Endothelial cell (in vitro differentiated cells): Measurements from ENCODE around the gene TTLL6. TPM values are rescaled to one million over a fixed set of nuclear protein-coding genes. Genes with fewer than 3 reads are reported as not detected.

ENCODE experiments used
- DNase-seq: peaks from one replicate; pipeline ENCODE4 v3.0.0; 2021; ENCODE audit warnings: low spot score
- H3K27ac Mint-ChIP-seq: one replicate; pipeline ENCODE4 v1.8.0; 2021; ENCODE audit warnings: mixed read lengths, inconsistent platforms; ENCODE audit not compliant: unreplicated experiment
- H3K27me3 Mint-ChIP-seq: one replicate; pipeline ENCODE4 v1.8.0; 2021; ENCODE audit warnings: mild to moderate bottlenecking, moderate library complexity, mixed read lengths, inconsistent platforms; ENCODE audit not compliant: unreplicated experiment
- H3K36me3 Mint-ChIP-seq: one replicate; pipeline ENCODE4 v1.8.0; 2021; ENCODE audit warnings: mild to moderate bottlenecking, low read depth, mixed read lengths, inconsistent platforms; ENCODE audit not compliant: unreplicated experiment
- H3K4me1 Mint-ChIP-seq: one replicate; pipeline ENCODE4 v1.8.0; 2021; ENCODE audit warnings: mild to moderate bottlenecking, mixed read lengths, inconsistent platforms; ENCODE audit not compliant: unreplicated experiment
- H3K4me3 Mint-ChIP-seq: one replicate; pipeline ENCODE4 v1.8.0; 2021; ENCODE audit warnings: mild to moderate bottlenecking, mixed read lengths, inconsistent platforms; ENCODE audit not compliant: unreplicated experiment
- H3K9me3 Mint-ChIP-seq: one replicate; pipeline ENCODE4 v1.8.0; 2021; ENCODE audit warnings: mixed read lengths, inconsistent platforms; ENCODE audit not compliant: unreplicated experiment
- CTCF ChIP-seq: fragments of 200-600 bp; sonication (generic); IDR thresholded peaks from one replicate; pipeline ENCODE4 v1.5.0; 2021; ENCODE audit warnings: antibody characterized with exemption; ENCODE audit not compliant: unreplicated experiment
- total RNA-seq: library from RNA; stranded (reverse); fragmentation: NEBNext Ultra II Directional; extraction: Animal tissue kit (Norgen Biotek cat#: 25700); gene quantifications from one replicate; pipeline ENCODE4 v1.2.1, GENCODE V29; 2021; ENCODE audit not compliant: unreplicated experiment

Gene TTLL6
- total RNA-seq, 1 donor from 2014 or later: 0.87 TPM

- DNase-seq: no peak
- H3K9me3 Mint-ChIP-seq: no peaks in the 10 kb centered on the region
- peaks cover 2% of the 10 kb centered on the region for H3K27me3 Mint-ChIP-seq
- no peak overlapping the region for H3K27ac Mint-ChIP-seq
- no peak for TF ChIP-seq CTCF
- H3K4me3 Mint-ChIP-seq: no peak overlapping the region
- H3K36me3 Mint-ChIP-seq: peaks cover 3% of the 10 kb centered on the region
- H3K4me1 Mint-ChIP-seq: peaks cover 3% of the 10 kb centered on the region
Measured at GRCh38 chr17:48792033-48792798, 24.8 kb downstream of the TTLL6 start.

GRCh38 chr17:48791128-48792032, 25.6 kb downstream of the TTLL6 start:
- Mint-ChIP-seq H3K4me3 (no peak overlapping the region), H3K36me3 (peaks cover 3% of the 10 kb centered on the region), H3K4me1 (peaks cover 3% of the 10 kb centered on the region), H3K27ac (no peak overlapping the region), H3K27me3 (peaks cover 2% of the 10 kb centered on the region), H3K9me3 (no peaks in the 10 kb centered on the region)
- DNase-seq: peak; percentile 80
- TF ChIP-seq CTCF: peak; percentile 67

- no peaks in the 10 kb centered on the region for H3K9me3 Mint-ChIP-seq
- H3K27me3 Mint-ChIP-seq: peaks cover 2% of the 10 kb centered on the region
- peaks cover 3% of the 10 kb centered on the region for H3K4me1 Mint-ChIP-seq
- no peak for DNase-seq
- H3K27ac Mint-ChIP-seq: no peak overlapping the region
- H3K4me3 Mint-ChIP-seq: no peak overlapping the region
- peaks cover 3% of the 10 kb centered on the region for H3K36me3 Mint-ChIP-seq
- no peak for TF ChIP-seq CTCF
Measured at GRCh38 chr17:48790607-48791127, 26.4 kb downstream of the TTLL6 start.

- TF ChIP-seq CTCF: no peak
- H3K9me3 Mint-ChIP-seq: no peaks in the 10 kb centered on the region
- no peak for DNase-seq
- H3K36me3 Mint-ChIP-seq: no peaks in the 10 kb centered on the region
- H3K27me3 Mint-ChIP-seq: peaks cover under 1% of the 10 kb centered on the region
- H3K27ac Mint-ChIP-seq: no peak overlapping the region
- H3K4me3 Mint-ChIP-seq: no peak overlapping the region
- H3K4me1 Mint-ChIP-seq: peaks cover 3% of the 10 kb centered on the region
Measured at GRCh38 chr17:48787828-48788227, 29.2 kb downstream of the TTLL6 start.
